ENCODE measurements around the gene PDCD4. TPM values are rescaled to one million over a fixed set of nuclear protein-coding genes. Genes with fewer than 3 reads are reported as not detected.

The PDCD4 gene
- total and polyA plus RNA-seq, 9 of the 15 experiments (the other 6 are each of a cell fraction or from before 2014, with no cell fraction given), result 12.9 to 44.1 (median 33.7) TPM

- TF ChIP-seq NKRF (IDR thresholded peaks at IDR 0.05; ENCODE audit: borderline replicate concordance) (0 out of 2 replicates have a peak, but pooled peaks have one; percentile 51), TEAD4 (IDR thresholded peaks at IDR 0.05; ENCODE audit: low read length) (peak; percentile 4; the same call in 1 of the 2 replicates), TEAD4 (CRISPR knock-in tag; IDR thresholded peaks at IDR 0.05; ENCODE audit: borderline replicate concordance) (no peak), FOXK1 (CRISPR knock-in tag; IDR thresholded peaks at IDR 0.05; ENCODE audit: borderline replicate concordance) (no peak), RBBP5 (IDR thresholded peaks at IDR 0.05; ENCODE audit: borderline replicate concordance, insufficient read depth, low read length, poor library complexity, severe bottlenecking) (peak; percentile 75), POLR2B (IDR thresholded peaks at IDR 0.05; ENCODE audit: low read depth, partially characterized antibody) (peak; percentile 71), TFE3 (CRISPR knock-in tag; IDR thresholded peaks at IDR 0.05) (no peak), CBX8 (IDR thresholded peaks at IDR 0.05; ENCODE audit: borderline replicate concordance, extremely low read depth, low read depth, low read length, poor library complexity, severe bottlenecking) (no peak), MITF (IDR thresholded peaks at IDR 0.05) (no peak), ETV5 (CRISPR knock-in tag; IDR thresholded peaks at IDR 0.05; ENCODE audit: low read depth) (peak; percentile 74; the same call in 1 of the 2 replicates), ZNF445 (CRISPR knock-in tag; IDR thresholded peaks at IDR 0.05; ENCODE audit: low read depth) (no peak), NFRKB (IDR thresholded peaks at IDR 0.05; ENCODE audit: low read depth) (peak; percentile 84), CAMTA2 (CRISPR knock-in tag; conservative IDR thresholded peaks at IDR 0.05) (no peak), FOXJ2 (tag; IDR thresholded peaks at IDR 0.05) (peak; percentile 85), KLF1 (tag; IDR thresholded peaks at IDR 0.05) (peak; percentile 70; the same call in 1 of the 2 replicates), PRPF4 (IDR thresholded peaks at IDR 0.05; ENCODE audit: insufficient read depth, low read depth, low read length, poor library complexity, severe bottlenecking) (no peak), KAT8 (IDR thresholded peaks at IDR 0.05; ENCODE audit: low read depth) (no peak), ZNF584 (CRISPR knock-in tag; IDR thresholded peaks at IDR 0.05; ENCODE audit: low read depth) (peak; percentile 74), NFIC (IDR thresholded peaks at IDR 0.05) (peak; percentile 33; the same call in 1 of the 2 replicates), TOE1 (IDR thresholded peaks at IDR 0.05; ENCODE audit: borderline replicate concordance) (peak; percentile 52; the same call in 1 of the 2 replicates), TOE1 (CRISPR knock-in tag; IDR thresholded peaks at IDR 0.05; ENCODE audit: borderline replicate concordance, low read depth) (no peak), TBP (optimal IDR thresholded peaks at IDR 0.05; ENCODE audit: low read depth, low read length) (peak; percentile 36), ETV1 (tag; conservative IDR thresholded peaks at IDR 0.05; ENCODE audit: low read depth) (peak; percentile 89), ZC3H11A (IDR thresholded peaks at IDR 0.05; ENCODE audit: low read depth, low read length) (no peak)
These were observed 47.1 kb downstream of the PDCD4 start, which contains the start of gene BBIP1 (continued) for GRCh38 chr10:110918643-110919348.
